Activated gamma-delta T cell treated with anti-CD3 and anti-CD28 coated beads, Interleukin-2, amount 50 U/mL, for 16 hours (primary cell): ENCODE data around the gene HSP90AA1.
"Not testable (repeated sequence)": the region's sequence is repeated elsewhere in the genome, so short reads cannot be mapped to it uniquely, and the experiment has no call there.

ENCODE experiments used
- DNase-seq: peaks from one replicate; pipeline ENCODE4 v3.0.0-alpha.2; 2020; ENCODE audit warnings: low read depth

HSP90AA1 gene

GRCh38 chr14:102086972-102087761, at the start of gene HSP90AA1:
TSS of gene HSP90AA1 (minus strand) at chr14:102087044. CDS start at chr14:102086378, 666 bp downstream.
- DNase-seq: peak; percentile 93

DNA sequence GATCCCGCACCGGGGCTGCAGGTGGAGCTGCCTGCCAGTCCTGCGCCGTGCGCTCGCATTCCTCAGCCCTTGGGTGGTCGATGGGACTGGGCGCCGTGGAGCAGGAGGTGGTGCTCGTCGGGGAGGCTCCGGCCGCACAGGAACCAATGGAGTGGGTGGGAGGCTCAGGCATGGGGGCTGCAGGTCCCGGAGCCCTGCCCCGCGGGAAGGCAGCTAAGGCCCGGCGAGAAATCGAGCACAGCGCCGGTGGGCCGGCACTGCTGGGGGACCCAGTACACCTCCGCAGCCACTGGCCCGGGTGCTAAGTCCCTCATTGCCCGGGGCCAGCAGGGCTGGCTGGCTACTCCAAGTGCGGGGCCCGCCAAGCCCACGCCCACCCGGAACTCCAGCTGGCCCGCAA, 48.6 kb upstream of the HSP90AA1 start:
- not testable (repeated sequence) for DNase-seq

DNA sequence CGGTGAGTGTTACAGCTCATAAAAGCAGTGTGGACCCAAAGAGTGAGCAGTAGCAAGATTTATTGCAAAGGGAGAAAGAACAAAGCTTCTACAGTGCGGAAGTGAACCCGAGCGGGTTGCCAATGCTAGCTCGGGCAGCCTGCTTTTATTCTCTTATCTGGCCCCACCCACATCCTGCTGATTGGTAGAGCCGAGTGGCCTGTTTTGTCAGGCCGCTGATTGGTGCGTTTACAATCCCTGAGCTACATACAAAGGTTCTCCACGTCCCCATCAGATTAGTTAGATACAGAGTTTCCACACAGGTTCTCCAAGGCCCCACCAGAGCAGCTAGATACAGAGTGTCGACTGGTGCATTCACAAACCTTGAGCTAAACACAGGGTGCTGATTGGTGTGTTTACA, 47.9 kb upstream of the HSP90AA1 start:
- not testable (repeated sequence) for DNase-seq

GRCh38 chr14:102134021-102134420, 47.2 kb upstream of the HSP90AA1 start:
- not testable (repeated sequence) for DNase-seq

DNA sequence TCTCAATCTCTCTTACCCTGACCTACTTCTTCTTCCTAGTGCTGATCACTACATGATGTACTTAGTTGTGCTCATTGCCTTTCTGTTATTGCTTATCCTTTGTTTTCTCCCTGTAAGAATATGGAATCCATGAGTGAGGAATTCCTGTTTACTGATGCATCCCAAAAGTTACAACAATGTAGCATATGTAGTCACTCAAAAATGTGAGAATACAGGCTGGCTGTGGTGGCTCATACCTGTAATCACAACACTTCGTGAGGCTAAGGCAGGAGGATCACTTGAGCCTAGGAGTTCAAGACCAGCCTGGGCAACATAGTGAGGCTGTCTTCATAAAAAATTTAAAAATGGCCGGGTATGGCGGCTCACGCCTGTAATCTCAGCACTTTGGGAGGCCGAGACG, 44.9 kb upstream of the HSP90AA1 start:
- no peak for DNase-seq

- no peak for DNase-seq
Measured at GRCh38 chr14:102126807-102127455, 40.1 kb upstream of the HSP90AA1 start.

- no peak for DNase-seq
Measured at GRCh38 chr14:102125546-102125945, 38.7 kb upstream of the HSP90AA1 start.

- DNase-seq: no peak
Measured at GRCh38 chr14:102124419-102124818, 37.6 kb upstream of the HSP90AA1 start.

DNA sequence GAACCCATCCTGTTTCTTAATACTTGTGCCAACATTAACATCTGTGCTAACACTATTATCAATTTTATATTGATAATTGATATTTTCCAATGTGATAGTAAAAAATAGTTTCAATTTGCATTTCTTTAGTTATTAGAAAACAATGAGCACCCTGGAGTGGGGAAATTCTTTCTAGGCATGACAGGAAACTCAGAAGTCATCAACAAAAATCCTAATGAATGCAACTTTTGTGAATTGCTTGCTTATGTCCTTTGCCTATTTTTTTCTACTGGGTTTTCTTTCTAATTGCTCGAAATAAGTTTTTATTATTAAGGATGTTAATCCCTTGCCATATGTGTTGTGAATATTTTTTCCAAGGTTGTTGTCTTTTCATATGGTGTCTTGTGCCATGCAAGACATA, 34.7 kb upstream of the HSP90AA1 start:
- DNase-seq: no peak

- no peak for DNase-seq
Measured at GRCh38 chr14:102120888-102121287, 34.0 kb upstream of the HSP90AA1 start.

GRCh38 chr14:102117852-102118251, 31.0 kb upstream of the HSP90AA1 start:
- DNase-seq: no peak

- DNase-seq: no peak
Measured at GRCh38 chr14:102116361-102117180, 29.7 kb upstream of the HSP90AA1 start.

- no peak for DNase-seq
Measured at GRCh38 chr14:102111101-102111500, 24.3 kb upstream of the HSP90AA1 start.

DNA sequence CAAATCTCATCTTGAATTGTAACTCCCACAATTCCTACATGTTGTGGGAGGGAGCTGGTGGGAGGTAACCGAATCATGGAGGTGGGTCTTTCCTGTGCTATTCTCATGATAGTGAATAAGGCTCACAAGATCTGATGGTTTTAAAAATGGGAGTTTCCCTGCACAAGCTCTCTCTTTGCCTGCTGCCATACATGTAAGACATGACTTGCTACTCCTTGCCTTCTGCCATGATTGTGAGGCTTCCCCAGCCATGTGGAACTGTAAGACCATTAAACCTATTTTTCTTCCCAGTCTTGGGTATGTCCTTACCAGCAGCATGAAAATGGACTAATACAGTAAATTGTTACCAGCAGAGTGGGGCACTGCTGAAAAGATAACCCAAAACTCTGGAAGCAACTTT, 22.5 kb upstream of the HSP90AA1 start:
- not testable (repeated sequence) for DNase-seq

- no peak for DNase-seq
Measured at GRCh38 chr14:102105369-102105768, 18.5 kb upstream of the HSP90AA1 start.

DNA sequence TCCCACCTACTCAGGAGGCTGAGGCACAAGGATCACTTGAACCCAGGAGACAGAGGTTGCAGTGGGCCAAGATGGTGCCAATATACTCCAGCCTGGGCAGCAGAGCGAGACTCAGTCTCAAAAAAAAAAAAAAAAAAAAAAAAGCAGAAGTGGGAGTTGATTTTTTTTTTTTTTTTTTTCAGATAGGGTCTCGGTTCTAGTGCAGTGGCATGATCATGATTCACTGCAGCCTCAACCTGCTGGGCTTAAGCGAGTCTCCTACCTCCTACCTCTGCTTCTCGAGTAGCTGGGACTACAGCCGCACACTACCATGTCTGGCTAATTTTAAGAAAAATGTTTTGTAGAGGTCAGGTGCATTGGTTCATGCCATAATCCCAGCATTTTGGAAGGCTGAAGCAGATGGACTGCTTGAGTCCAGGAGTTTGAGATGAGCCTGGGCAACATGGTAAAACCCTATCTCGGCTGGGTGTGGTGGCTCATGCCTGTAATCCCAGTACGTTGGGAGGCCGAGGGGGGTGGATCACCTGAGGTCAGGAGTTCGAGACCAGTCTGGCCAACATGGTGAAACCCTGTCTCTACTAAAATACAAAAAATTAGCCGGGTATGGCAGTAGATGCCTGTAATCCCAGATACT, 16.3 kb upstream of the HSP90AA1 start:
- no peak for DNase-seq

DNA sequence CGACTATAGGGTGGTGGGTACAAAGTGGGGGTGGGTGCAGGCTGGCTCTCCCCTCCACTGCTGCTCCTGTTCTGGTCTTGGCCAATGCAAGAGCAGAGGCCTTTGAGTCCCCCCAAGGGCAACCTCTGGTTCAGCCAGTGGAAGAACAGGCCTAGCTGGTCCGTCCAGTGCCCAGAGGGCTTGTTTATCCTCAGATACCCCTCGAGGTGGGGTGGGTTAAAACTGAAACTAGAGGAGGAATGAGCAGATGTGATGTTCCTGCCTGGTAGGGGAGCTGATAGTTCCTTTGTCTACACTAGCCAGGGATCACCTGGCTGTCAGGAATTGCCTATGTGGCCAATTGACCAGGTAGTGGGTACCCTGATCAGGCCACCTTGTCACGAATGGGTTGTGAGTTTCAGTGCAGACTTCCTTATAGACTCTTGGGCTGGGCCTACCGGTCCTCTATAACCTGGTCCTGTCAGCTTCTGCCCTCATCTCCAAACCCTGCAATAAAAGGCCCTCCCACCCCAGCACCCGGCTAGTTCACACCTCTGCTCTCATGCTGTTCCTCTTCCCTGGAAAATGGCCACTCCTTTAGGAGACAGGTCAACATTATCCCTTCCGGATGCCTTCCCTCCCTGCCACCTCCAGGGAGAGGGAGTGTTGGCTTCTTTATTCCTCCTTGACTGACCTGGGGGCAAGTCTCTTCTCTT, 10.7 kb upstream of the HSP90AA1 start:
- DNase-seq: no peak

GRCh38 chr14:102096569-102097188, 9.8 kb upstream of the HSP90AA1 start:
- peak; percentile 53 for DNase-seq

- no peak for DNase-seq
Measured at GRCh38 chr14:102095871-102096568, 9.2 kb upstream of the HSP90AA1 start.

DNA sequence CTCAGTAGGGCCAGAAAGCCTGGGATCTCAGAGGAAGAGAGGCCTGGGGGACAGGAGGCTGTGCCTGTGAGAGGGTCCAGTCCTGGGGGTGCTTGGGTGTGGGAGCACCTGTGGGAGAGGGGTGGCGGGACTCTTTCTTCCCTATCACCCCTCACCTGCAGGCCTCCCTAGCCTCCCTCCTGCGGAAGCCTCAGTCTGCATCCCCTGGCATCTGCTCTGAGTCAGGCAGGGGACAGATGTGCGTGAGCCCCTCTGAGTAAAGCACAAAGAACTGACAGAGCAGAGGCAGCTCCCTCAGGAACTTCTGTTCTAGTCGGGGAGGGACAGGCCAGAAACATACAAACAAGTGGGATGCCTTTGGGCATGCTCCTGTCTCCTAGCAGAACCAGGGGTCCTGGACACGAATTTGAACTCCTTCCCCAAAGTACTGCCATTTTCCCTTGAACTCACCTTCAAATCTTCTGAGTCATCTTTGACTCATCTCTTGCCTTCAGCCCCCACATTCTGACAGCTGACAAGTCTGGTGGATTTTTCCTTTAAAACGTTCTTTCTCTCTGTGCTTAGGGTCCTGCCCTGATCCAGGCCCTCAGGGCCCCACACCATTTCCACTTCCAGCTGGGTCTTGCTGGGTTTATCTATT, 8.5 kb upstream of the HSP90AA1 start:
- DNase-seq: no peak
